ENCODE measurements around the gene FGFR2.

FGFR2 gene

DNA sequence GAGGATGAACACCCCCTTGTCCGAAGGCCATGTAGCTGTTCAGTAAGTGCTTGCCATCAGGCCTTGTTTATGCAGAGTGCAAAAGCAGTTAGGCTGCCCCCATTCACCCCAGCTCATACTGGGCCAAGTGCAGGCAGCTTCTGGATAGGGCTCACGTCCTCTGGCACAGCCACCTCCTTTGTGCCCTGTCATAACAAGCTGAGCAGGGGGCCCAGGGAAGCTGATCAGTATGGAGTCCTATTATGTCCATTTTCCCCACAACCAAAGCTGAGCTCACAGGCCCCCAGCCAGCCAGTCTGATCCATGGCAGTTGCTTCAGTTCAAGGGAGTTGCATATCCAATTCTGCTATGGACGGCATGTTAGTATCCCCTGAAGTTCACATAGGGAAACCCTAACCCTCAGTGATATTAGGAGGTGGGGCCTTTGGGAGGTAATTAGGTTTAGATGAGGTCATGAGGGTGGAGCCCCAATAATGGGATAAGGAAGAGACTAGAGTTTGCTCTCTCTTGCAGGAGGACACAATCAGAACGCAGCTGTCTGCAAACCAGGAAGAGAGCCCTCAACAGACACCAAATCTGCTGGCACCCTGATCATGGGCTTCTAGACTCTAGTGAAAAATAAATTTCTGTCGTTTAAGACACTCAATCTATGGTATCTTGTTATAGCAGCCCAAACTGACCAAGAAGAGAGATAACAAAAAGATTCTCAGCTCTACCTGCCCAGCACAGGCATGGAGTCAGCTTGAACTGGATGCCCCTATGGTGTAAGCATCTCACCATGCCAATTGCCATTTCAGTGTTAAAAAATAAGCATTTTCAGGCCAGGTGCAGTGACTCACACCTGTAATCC is 155.9 kb downstream of the FGFR2 start:
- no peak for DNase-seq

- DNase-seq: no peak
These were observed 157.8 kb downstream of the FGFR2 start for GRCh38 chr10:121440461-121440860.

GRCh38 chr10:121438333-121438732 is 159.9 kb downstream of the FGFR2 start:
- no peak for DNase-seq

DNA sequence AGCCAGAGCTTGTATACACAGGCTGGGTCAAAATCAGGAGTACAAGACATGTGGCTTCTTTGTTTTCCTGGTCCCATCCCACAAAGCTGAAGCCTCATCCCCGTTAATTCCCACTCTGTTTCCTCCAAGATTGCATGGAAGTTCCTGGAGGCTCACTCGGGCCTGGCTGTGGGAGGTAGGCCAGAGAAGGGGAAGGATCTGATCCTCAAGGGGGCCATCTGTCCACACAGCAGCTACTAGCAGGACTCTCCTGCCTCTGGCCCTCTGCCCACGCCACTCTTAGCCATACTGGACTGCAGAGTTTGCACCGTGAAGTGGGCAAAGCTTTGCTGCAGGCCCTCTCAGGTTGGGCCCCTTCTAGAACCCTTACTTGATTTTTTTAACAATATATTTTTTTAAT is 160.6 kb downstream of the FGFR2 start:
- no peak for DNase-seq

- no peak for DNase-seq
These were observed 161.5 kb downstream of the FGFR2 start for GRCh38 chr10:121436630-121437341.

- no peak for DNase-seq
These were observed 162.0 kb downstream of the FGFR2 start for GRCh38 chr10:121436281-121436629.

DNA sequence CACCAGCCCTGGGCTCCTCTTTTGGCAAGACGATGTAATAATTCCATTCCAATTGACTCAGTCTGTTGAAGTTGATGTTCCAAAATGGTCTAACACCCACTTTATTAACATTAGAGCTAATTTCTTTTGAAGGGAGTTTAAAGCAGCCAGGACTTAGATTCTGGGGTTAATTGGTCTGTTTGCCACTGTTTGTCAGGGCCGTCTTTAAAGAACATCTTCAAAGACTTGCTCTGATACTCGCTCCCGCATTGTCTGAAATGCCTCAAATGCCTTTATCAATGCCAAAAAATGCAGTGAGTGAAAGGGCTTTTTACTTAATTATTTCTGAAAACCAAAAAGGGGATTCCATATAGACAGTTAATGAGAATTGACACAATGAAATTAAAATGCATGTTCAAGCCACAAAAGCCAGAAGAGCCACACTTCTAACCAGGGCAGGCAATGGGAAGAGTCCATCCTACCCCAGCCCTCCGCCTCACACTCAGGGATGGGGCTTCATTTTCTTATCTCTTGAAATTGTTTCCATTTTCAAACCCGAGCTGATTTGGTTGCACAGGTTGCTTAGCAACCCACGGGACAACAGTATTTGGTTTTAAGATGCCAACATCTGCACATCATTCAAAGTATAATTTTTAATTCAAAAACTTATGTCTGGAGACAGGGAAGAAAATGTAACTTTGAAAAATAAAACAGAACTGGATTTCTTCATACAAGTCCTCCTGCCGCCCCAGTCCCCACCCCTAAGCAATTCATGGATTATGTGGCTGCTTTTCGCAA is 163.0 kb downstream of the FGFR2 start:
- no peak for DNase-seq

DNA sequence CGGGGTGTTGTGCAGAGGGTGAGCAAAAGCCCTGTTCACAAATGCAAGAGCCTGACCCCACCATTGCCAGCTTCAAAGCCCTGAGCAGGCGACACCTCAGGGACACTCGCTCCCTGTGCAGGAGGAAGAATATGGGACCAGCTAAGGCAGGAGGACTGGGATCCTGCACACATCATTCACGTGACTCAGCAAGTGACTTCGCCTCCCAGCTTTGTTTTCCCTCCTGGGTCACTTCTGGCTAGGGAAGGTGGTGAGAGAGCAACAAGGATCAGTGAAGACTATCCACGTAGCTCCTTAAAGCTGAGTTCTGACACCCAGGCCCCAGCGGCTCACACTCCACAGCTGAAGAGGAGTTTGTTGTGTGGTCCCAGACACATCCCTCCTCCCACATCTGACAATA is 164.3 kb downstream of the FGFR2 start:
- no peak for DNase-seq

GRCh38 chr10:121428867-121429266 is 169.4 kb downstream of the FGFR2 start:
- no peak for DNase-seq

Measured in cortex of kidney (tissue), 1 donor.